GM10248 (cell line): Measurements from ENCODE around the gene SHROOM3.

Experiments used
- CTCF ChIA-PET: fragments of 300-600 bp; sonication (Branson Sonifier 250); formaldehyde crosslinking; extraction: SDS; loops from one replicate; lab custom pipeline; 2021; ENCODE audit warnings: antibody characterized with exemption; lab: Yijun Ruan, JAX
- POLR2A ChIA-PET: fragments of 350-650 bp; sonication (Branson Sonifier 250); formaldehyde crosslinking; extraction: SDS; loops from one replicate; lab custom pipeline; 2020; ENCODE audit warnings: antibody characterized with exemption; lab: Yijun Ruan, JAX
- DNase-seq: peaks from one replicate; pipeline ENCODE4 v3.0.0; 2012; ENCODE audit errors: extremely low spot score
- TF ChIP-seq, protein P1 (sequence below): IDR thresholded peaks from 2 replicates; pipeline ENCODE4 v1.5.1; 2012; ENCODE audit warnings: mild to moderate bottlenecking, low read depth; ENCODE audit errors: extremely low read depth, missing control alignments, control extremely low read depth

Gene SHROOM3

DNA sequence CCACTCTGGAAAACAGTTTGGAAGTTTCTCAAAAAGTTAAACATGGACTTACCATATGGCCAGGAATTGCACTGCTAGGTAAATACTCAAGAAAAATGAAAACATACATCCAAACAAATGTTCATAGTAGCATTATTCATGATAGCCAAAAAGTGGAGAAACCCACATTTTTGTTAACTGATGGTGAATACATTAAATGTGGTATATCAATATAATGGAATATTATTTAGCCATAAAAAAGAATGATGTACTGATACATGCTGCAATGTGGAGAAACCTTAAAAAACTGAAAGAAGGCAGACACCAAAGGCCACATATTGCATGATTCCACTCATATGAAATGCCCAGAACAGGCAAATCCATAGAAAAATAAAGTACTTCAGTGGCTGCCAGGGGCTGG, 79.1 kb downstream of the SHROOM3 start:
- TF ChIP-seq, protein P1, sequence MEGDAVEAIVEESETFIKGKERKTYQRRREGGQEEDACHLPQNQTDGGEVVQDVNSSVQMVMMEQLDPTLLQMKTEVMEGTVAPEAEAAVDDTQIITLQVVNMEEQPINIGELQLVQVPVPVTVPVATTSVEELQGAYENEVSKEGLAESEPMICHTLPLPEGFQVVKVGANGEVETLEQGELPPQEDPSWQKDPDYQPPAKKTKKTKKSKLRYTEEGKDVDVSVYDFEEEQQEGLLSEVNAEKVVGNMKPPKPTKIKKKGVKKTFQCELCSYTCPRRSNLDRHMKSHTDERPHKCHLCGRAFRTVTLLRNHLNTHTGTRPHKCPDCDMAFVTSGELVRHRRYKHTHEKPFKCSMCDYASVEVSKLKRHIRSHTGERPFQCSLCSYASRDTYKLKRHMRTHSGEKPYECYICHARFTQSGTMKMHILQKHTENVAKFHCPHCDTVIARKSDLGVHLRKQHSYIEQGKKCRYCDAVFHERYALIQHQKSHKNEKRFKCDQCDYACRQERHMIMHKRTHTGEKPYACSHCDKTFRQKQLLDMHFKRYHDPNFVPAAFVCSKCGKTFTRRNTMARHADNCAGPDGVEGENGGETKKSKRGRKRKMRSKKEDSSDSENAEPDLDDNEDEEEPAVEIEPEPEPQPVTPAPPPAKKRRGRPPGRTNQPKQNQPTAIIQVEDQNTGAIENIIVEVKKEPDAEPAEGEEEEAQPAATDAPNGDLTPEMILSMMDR: no peak
- ChIA-PET CTCF (no interaction called here), POLR2A (no interaction called here)
- no peak for DNase-seq

DNA sequence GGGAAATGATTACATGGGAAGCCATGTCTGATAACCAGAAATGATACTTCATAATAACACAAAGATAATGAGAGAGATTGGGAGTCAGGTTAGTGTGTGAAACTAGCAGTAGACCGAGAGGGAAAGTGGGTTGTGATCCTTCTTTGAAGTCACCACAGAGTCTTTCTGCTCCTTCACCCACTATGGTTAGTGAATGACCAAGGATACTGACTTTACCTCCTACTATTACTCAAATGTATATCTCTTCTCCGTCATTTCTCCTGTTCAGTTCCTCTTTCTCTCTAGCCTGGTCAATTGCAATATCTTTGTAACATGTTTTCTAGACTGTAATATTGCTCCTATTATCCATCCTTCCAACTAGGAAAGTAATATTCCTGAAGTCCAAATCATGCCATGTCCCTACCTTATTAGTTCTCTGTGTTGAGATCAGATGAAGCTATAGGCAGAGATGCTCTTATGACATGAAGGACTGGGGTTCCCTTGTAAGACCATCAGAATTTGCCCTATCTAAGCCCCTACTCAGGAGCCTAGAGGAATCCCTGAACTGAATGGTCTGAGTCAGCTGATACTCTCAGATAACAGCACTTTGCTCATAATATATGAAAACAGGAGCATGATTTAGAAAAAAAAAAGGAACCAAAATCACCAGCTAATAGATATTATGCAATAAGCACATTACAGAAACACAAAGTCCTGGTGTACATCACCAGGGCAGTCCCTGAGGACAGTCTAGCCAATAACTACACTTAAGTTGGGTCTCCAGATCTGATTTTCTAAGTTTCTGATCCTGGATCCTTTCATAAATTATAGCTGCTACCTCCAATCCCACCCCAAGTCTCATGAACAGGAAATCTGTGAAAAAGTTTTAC, 81.2 kb downstream of the SHROOM3 start:
- TF ChIP-seq, protein P1: no peak
- DNase-seq: peak; percentile 50
- POLR2A ChIA-PET: no interaction called here
- CTCF ChIA-PET: interaction anchor here (0.7 to 3.1 kb wide), 4 partner anchors 12 to 688 kb away, joined by 3 to 17 read pairs (median 6); no protein-coding TSS in a partner anchor

DNA sequence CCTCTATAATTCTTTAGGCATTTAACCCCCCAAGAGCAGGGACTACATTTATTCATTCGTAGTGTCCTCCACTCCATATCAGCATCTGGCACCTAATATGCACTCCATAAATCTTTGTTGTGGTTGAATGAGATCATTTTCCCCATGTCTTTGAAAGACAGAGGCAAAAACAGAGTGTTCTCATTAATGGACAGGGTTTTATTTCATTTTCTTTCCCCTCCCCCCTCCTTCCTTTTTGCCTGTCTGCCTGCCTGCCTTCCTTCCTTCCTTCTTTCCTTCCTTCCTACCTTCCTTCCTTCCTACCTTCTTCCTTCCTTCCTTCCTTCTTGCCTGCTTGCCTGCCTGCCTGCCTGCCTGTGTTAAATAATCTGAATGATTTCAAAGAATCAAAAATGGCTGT, 83.2 kb downstream of the SHROOM3 start:
- POLR2A ChIA-PET: no interaction called here
- TF ChIP-seq, protein P1: no peak
- no peak for DNase-seq
- CTCF ChIA-PET: interaction anchor here (1.0 kb wide), 1 partner anchor 8 kb away, joined by 3 read pairs; no protein-coding TSS in a partner anchor

DNA sequence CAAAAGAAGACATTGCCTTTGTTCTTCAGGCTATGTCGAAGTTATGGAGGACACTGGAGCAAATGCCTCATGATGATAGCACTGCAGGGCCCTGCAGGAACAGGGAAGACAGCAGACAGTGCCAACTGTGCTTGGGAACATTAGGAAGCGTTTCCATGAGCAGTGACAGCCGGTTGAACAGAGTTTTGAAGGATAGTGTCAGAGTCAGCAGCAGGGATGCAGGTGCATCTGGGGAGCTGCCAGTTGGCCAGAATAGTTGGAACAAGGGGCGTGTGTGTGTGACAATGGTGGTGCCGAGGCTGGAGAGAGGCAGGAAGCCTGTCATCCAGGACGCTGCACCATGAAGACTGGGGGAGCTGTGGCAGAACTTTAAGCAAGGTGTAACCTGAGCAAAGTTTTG, 88.6 kb downstream of the SHROOM3 start:
- TF ChIP-seq, protein P1: no peak
- ChIA-PET POLR2A (no interaction called here), CTCF (no interaction called here)

DNA sequence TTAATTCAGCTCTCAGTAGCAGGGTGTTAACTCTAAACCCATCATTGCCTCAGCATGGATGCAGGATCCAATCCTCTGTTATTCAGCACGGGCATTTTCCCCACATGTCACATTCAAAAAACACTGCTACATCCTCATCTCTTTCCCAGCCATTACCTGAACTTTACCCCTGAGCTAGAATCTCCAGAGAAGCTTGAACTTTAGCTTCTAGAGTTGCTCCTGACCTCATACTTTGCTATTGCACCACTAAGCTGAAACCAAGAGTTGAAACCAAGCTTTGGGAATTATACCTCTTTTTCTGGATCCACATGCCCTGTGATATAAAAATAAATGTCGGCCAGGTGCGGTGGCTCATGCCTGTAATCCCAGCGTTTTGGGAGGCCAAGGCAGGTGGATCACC, 90.7 kb downstream of the SHROOM3 start:
- CTCF ChIA-PET: interaction anchor here (1.3 to 1.6 kb wide), 2 partner anchors 8 to 21 kb away, joined by 3 to 4 read pairs; no protein-coding TSS in a partner anchor
- DNase-seq: no peak
- POLR2A ChIA-PET: no interaction called here
- TF ChIP-seq, protein P1: no peak

More for the DNA sequence above, 88.6 kb downstream of the SHROOM3 start:
- DNase-seq: no peak

DNA sequence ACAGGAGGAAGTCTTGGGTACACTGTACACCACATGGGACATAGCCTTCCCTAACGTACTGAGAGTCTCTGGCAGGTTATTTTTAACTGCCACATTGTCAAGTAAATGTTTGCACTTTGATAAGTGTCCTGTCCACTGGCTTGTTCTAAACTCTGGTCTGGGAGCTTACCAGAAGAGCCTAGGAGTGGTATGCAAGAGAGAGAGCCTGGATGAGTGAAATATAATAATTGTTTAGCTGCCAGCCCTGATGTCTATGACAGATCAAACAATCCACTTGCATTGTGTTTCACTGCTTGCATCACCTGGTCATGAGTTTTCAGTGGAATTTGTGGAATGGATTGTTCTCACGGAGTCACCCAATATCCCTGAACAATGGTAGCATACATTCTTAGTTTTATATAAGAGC, 91.6 kb downstream of the SHROOM3 start:
- TF ChIP-seq, protein P1: no peak
- POLR2A ChIA-PET: no interaction called here
- CTCF ChIA-PET: interaction anchor here (0.8 to 1.6 kb wide), 3 partner anchors 9 to 22 kb away, joined by 3 to 4 read pairs (median 4); no protein-coding TSS in a partner anchor
- DNase-seq: no peak
